Left ventricle myocardium inferior (tissue), 1 donor: Measurements from ENCODE around the gene TACR2. TPM values are rescaled to one million over a fixed set of nuclear protein-coding genes. Genes with fewer than 3 reads are reported as not detected.
"Not testable (repeated sequence)": the region's sequence is repeated elsewhere in the genome, so short reads cannot be mapped to it uniquely, and the experiment has no call there.

Experiments
- DNase-seq: peaks from one replicate; pipeline ENCODE4 v3.0.0-alpha.2; 2020
- H3K27ac ChIP-seq: fragments of 200-600 bp; replicated peaks from 2 replicates; pipeline ENCODE4 v1.8.0; 2021
- H3K27me3 ChIP-seq: fragments of 200-600 bp; 2 replicates; pipeline ENCODE4 v1.8.0; 2021; ENCODE audit warnings: low read depth
- H3K36me3 ChIP-seq: fragments of 200-600 bp; 2 replicates; pipeline ENCODE4 v1.8.0; 2021
- H3K4me1 ChIP-seq: fragments of 200-600 bp; 2 replicates; pipeline ENCODE4 v1.8.0; 2021
- H3K4me3 ChIP-seq: fragments of 200-600 bp; 2 replicates; pipeline ENCODE4 v1.8.0; 2021; ENCODE audit warnings: mild to moderate bottlenecking, moderate library complexity
- H3K9me3 ChIP-seq: fragments of 200-600 bp; replicated peaks from 2 replicates; pipeline ENCODE4 v1.8.0; 2021
- intact Hi-C: fragments of 100-400 bp; cut with micrococcal nuclease; formaldehyde crosslinking; loops from one replicate; pipeline ENCODE4 v1.11.0; 2022
- total RNA-seq: library from RNA; stranded (reverse); fragmentation: NEBNext Ultra II Directional; extraction: Animal tissue kit (Norgen Biotek cat#: 25700); gene quantifications from one replicate; pipeline ENCODE4 v1.2.1, GENCODE V29; 2021
- TF ChIP-seq, protein P1 (sequence below): fragments of 200-600 bp; IDR thresholded peaks from 2 replicates; pipeline ENCODE4 v1.8.0; 2021; ENCODE audit warnings: antibody characterized with exemption, mild to moderate bottlenecking, borderline replicate concordance
- donor health status: DM: no; HTN: yes; CAD: no; lungs with severe emphysema.

TACR2 gene
- total RNA-seq, 1 donor from 2014 or later: not detected

DNA sequence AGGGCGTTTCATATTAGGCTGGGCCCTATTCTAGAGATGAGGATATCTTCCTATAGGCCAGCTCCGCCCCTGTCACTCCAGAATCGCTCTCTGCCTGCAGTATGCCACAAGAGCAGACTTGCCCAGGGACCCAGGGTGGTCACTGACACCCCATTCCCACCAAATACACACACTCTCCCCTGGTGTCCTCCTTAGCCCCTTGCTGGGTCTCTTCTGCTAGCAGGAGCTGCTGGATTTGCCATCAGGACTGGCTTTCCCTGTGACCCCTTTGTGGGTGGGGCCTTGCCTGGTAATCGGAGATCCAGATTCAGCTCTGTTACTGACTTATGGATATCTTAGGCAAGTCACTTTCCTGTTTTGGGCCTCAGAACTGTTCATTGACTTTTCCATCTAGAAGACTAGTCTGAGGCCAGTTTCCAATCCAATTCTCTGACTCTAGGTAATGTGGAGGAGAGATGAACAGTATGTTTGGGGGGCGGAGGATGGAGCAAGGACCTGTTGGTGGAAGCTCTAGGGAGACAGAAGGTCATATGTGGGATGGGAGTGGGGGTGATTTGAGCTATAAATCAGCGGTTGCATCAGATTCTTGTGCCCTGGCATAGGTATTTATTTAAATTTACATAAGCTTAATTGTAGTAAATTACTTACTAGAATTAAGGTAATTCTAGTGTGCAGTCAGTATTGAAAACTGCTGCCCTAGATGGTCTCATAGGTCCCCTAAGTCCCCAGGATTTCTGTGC is 36.1 kb upstream of the TACR2 start:
- peak overlapping the region; percentile 82 for H3K27ac ChIP-seq
- no peaks in the 10 kb centered on the region for H3K27me3 ChIP-seq
- H3K4me1 ChIP-seq: peaks cover 69% of the 10 kb centered on the region
- intact Hi-C loops: no loop called here
- H3K9me3 ChIP-seq: no peaks in the 10 kb centered on the region
- H3K4me3 ChIP-seq: peak overlapping the region; percentile 86
- TF ChIP-seq, protein P1, sequence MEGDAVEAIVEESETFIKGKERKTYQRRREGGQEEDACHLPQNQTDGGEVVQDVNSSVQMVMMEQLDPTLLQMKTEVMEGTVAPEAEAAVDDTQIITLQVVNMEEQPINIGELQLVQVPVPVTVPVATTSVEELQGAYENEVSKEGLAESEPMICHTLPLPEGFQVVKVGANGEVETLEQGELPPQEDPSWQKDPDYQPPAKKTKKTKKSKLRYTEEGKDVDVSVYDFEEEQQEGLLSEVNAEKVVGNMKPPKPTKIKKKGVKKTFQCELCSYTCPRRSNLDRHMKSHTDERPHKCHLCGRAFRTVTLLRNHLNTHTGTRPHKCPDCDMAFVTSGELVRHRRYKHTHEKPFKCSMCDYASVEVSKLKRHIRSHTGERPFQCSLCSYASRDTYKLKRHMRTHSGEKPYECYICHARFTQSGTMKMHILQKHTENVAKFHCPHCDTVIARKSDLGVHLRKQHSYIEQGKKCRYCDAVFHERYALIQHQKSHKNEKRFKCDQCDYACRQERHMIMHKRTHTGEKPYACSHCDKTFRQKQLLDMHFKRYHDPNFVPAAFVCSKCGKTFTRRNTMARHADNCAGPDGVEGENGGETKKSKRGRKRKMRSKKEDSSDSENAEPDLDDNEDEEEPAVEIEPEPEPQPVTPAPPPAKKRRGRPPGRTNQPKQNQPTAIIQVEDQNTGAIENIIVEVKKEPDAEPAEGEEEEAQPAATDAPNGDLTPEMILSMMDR: no peak
- no peak for DNase-seq
- no peaks in the 10 kb centered on the region for H3K36me3 ChIP-seq

DNA sequence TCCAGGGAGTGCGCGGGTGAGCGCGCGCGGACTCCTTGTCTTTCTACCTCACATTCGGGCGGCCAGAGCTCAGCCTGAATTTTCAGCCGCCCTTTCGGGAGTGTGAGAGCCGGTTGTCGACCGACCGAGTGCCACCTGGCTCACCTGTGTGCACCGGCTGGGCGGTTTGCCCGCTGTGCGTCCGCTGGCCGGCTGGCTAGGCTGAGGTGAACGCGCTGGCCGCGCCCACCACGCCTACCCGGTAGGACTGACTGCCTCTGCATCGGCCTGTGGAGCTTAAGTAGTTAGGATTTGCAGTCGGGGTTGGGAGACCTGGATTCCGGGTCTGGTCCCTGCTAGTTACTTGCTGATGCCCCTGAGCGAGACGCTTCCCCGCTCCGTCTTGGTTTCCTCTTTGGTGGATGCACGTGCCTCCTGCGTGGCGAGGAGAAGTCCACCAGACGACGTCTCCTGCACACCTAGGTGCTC is 35.1 kb upstream of the TACR2 start:
- intact Hi-C loops: no loop called here
- H3K4me1 ChIP-seq: peaks cover 58% of the 10 kb centered on the region
- H3K9me3 ChIP-seq: no peaks in the 10 kb centered on the region
- no peak for DNase-seq
- peak overlapping the region; percentile 86 for H3K4me3 ChIP-seq
- peak overlapping the region; percentile 82 for H3K27ac ChIP-seq
- TF ChIP-seq, protein P1: no peak
- H3K27me3 ChIP-seq: no peaks in the 10 kb centered on the region
- H3K36me3 ChIP-seq: no peaks in the 10 kb centered on the region

DNA sequence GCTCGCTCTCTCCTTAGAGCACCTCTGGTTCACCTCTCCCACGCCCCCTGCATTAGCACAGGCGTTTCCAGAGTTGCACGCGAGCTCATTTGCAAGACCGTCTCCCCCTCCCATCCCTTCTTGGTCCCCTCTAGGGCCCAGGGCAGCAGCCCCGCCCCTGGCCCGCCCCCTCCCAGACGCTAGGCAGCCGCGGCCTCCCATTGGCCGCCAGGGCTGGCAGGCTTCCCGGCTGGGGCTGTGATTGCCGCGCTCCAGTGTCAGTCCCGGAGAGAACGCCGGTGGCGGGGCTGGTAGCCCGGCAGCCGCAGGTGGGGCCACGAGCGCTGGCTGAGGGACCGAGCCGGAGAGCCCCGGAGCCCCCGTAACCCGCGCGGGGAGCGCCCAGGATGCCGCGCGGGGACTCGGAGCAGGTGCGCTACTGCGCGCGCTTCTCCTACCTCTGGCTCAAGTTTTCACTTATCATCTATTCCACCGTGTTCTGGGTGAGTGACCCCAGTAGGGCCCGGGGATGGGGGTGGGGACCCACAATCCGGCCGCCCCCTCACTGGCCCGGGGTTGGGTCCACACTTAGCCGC is 34.6 kb upstream of the TACR2 start, which contains the start of gene TSPAN15:
Gene TSPAN15 (plus strand): TSS at position 257 of the 575 bp plus-strand sequence. CDS start 130 bp downstream, at position 387.
- Histone ChIP-seq H3K36me3 (no peaks in the 10 kb centered on the region), H3K9me3 (no peaks in the 10 kb centered on the region), H3K27me3 (no peaks in the 10 kb centered on the region), H3K4me1 (peaks cover 58% of the 10 kb centered on the region), H3K27ac (peak within 1 kb of the TSS; percentile 82), H3K4me3 (peak within 1 kb of the TSS; percentile 86)
- peak; percentile 92 for DNase-seq
- intact Hi-C loops: no loop called here
- TF ChIP-seq, protein P1: no peak

DNA sequence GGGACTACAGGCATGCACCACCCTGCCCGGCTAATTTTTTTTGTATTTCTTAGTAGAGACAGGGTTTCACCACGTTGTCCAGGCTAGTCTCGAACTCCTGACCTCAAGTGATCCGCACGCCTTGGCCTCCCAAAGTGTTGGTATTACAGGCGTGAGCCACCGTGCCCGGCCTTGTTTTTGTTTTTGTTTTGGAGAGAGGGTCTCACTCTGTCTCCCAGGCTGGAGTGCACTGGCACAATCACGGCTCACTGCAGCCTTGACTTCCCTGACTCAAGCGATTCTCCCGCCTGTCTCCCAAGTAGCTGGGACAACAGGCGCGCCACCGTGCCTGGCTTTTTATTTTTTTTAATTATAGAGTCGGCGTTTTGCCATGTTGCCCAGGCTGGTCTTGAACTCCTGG is 33.7 kb upstream of the TACR2 start:
- H3K9me3 ChIP-seq, DNase-seq, H3K36me3 ChIP-seq, H3K27me3 ChIP-seq, intact Hi-C loops: not testable (repeated sequence)
- Histone ChIP-seq H3K4me3 (peak overlapping the region; percentile 86), H3K4me1 (peaks cover 58% of the 10 kb centered on the region), H3K27ac (peak overlapping the region; percentile 82)

DNA sequence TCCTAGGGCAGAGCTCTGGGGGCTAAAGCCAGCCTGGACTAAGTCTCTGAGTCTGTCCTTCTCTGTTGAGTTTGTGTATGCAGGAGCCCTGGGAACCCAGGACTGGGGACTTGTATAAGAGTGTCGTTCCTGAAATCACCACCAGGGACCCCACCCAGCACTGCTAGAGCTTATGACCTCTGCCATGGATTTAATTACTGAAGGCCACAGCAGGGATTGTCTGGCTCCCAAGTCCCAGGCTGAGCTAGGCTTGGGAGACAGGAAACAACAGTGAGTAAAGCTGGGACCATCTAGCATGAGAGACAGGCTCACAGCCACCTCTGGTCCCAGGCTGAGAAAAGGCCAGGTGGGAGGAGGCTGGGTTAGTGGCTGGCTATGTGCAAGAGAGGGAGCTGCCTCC is 33.1 kb upstream of the TACR2 start:
- Histone ChIP-seq H3K27ac (peak overlapping the region; percentile 82), H3K27me3 (no peaks in the 10 kb centered on the region), H3K9me3 (no peaks in the 10 kb centered on the region), H3K4me3 (no peak overlapping the region), H3K36me3 (no peaks in the 10 kb centered on the region), H3K4me1 (peaks cover 53% of the 10 kb centered on the region)
- TF ChIP-seq, protein P1: peak; percentile 76
- intact Hi-C loops: no loop called here
- DNase-seq: no peak

DNA sequence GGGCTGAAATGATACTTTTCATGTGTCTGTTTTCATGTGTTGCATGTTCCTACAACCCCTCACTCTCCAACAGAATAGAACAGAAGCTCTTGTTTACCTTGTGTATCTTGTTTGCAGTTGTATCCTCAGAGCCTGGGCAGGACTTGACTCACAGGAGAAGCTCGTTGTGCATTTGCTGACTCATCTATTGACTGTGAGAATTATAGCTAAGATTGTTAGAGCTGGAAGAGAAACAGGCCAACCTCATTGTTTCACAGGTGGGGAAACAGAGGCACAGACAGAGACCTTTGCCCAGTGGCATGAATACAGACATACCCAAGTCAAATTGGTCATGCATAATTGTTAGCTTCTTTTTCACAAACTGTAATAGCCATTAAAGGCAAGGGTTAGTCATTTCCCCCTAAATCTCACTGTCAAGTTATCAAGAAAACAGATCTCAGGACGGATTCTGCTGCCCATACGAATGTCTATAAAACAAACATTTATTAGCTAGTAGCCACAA is 30.0 kb upstream of the TACR2 start:
- Histone ChIP-seq H3K27me3 (no peaks in the 10 kb centered on the region), H3K27ac (no peak overlapping the region), H3K9me3 (no peaks in the 10 kb centered on the region), H3K4me1 (peaks cover 23% of the 10 kb centered on the region), H3K4me3 (no peak overlapping the region), H3K36me3 (no peaks in the 10 kb centered on the region)
- TF ChIP-seq, protein P1: no peak
- DNase-seq: no peak
- intact Hi-C loops: no loop called here
